ENCODE results near the gene SRSF4. TPM values are rescaled to one million over a fixed set of nuclear protein-coding genes. Genes with fewer than 3 reads are reported as not detected.

SRSF4 gene
- total RNA-seq, 2 experiments from 2014 or later, result 129 to 147 TPM

DNA sequence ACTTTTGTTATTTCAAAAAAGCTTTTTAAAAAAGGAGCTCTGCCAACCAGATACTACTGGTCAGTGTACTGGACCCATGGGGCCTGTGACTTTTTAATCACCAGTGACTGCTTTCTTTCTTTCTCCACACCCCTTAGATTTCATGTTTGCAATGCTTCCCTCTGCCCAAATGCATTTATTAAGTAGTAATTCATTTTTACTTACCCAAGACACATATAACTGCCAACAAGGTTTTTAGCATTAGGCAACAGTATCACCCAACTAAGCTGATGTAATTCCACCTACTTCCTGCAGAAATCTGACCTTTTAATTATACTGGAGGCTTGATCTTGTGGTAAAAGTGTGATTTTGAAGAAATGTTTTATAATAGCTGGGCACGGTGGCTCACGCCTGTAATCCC is 36.5 kb upstream of the SRSF4 start:
- H3K27ac Mint-ChIP-seq, result no peak overlapping the region
- ChIA-PET POLR2A (no interaction called here), CTCF (interaction anchor here (1.3 kb wide), 1 partner anchor 16 kb away, joined by 6 read pairs; no protein-coding TSS in a partner anchor)
- H3K4me1 Mint-ChIP-seq, result no peaks in the 10 kb centered on the region
- DNase-seq (no peak), ATAC-seq (no peak)
- H3K27me3 Mint-ChIP-seq, result no peaks in the 10 kb centered on the region
- no peak overlapping the region for H3K4me3 Mint-ChIP-seq
- H3K36me3 Mint-ChIP-seq (ENCODE audit: low read depth), result peaks cover 28% of the 10 kb centered on the region
- intact Hi-C loops (cut with DNase I, micrococcal nuclease), result no loop called here
- H3K9me3 Mint-ChIP-seq (ENCODE audit: low read depth), result no peaks in the 10 kb centered on the region

- H3K27ac Mint-ChIP-seq, result peak overlapping the region; percentile 5
- ChIA-PET POLR2A (no interaction called here), CTCF (interaction anchor here (1.3 to 1.6 kb wide), 2 partner anchors 11 to 15 kb away, joined by 5 to 6 read pairs; no protein-coding TSS in a partner anchor)
- no peak overlapping the region for H3K4me3 Mint-ChIP-seq
- intact Hi-C loops (cut with DNase I, micrococcal nuclease), result no loop called here
- no peaks in the 10 kb centered on the region for H3K27me3 Mint-ChIP-seq
- H3K36me3 Mint-ChIP-seq (ENCODE audit: low read depth), result peaks cover 33% of the 10 kb centered on the region
- no peaks in the 10 kb centered on the region for H3K4me1 Mint-ChIP-seq
- no peak for ATAC-seq
- DNase-seq, result no peak
- no peaks in the 10 kb centered on the region for H3K9me3 Mint-ChIP-seq (ENCODE audit: low read depth)
These were observed 35.9 kb upstream of the SRSF4 start for GRCh38 chr1:29217633-29218032.

GRCh38 chr1:29213055-29213454 is 31.4 kb upstream of the SRSF4 start:
- no peak for DNase-seq
- Mint-ChIP-seq H3K9me3 (ENCODE audit: low read depth) (no peaks in the 10 kb centered on the region), H3K4me1 (no peaks in the 10 kb centered on the region), H3K27ac (no peak overlapping the region), H3K36me3 (ENCODE audit: low read depth) (peaks cover 30% of the 10 kb centered on the region), H3K4me3 (no peak overlapping the region), H3K27me3 (no peaks in the 10 kb centered on the region)
- ChIA-PET CTCF (no interaction called here), POLR2A (no interaction called here)
- ATAC-seq, result no peak
- intact Hi-C loops (cut with DNase I, micrococcal nuclease), result no loop called here

DNA sequence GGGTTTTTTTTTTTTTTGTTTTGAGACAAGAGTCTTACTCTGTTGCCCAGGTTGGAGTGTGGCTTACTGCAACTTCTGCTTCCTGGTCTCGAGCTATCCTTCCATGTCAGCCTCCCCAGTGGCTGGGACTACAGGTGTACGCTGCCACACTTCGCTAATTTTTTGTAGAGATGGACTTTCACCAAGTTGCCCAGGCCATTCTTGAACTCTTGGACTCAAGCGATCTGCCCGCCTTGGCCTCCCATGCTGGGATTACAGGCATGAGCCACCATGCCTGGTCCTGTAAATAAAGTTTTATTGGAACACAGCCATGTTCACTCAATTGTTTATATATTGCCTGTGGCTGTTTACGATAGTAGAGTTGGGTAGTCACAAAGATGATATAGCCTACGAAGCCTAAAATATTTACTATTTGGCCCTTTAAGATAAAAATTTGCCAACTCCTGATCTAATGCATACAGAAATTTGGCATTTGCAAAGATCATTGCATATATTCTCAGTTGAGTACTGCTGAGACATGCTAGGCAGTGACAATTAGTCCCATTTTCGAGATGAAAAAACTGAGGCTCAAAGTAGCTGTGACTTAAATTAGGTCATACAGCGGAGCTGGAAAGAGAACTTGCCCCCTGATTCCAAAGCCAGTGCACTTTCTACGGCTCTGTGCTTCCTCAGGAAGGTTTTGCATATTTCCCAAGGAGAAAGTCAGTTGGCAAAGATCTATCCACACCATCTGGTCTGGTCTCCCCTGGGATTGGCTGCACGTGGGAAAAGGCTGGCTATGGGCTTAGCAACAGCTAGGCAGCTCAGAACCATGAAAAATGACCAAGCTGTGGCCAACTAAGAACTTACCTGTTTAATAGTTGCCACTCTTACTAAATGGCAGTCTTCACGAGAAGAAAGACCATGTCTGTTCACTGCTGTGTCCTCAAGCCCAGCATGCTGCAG is 29.7 kb upstream of the SRSF4 start:
- CTCF ChIA-PET, result interaction anchor here (0.7 to 1.0 kb wide), 2 partner anchors 10 to 93 kb away, joined by 4 read pairs; no protein-coding TSS in a partner anchor
- Mint-ChIP-seq H3K36me3 (ENCODE audit: low read depth) (peaks cover 28% of the 10 kb centered on the region), H3K4me1 (no peaks in the 10 kb centered on the region), H3K9me3 (ENCODE audit: low read depth) (no peaks in the 10 kb centered on the region), H3K4me3 (no peak overlapping the region), H3K27me3 (no peaks in the 10 kb centered on the region), H3K27ac (no peak overlapping the region)
- POLR2A ChIA-PET, result no interaction called here
- no peak for ATAC-seq
- intact Hi-C loops (cut with DNase I, micrococcal nuclease), result no loop called here
- no peak for DNase-seq

DNA sequence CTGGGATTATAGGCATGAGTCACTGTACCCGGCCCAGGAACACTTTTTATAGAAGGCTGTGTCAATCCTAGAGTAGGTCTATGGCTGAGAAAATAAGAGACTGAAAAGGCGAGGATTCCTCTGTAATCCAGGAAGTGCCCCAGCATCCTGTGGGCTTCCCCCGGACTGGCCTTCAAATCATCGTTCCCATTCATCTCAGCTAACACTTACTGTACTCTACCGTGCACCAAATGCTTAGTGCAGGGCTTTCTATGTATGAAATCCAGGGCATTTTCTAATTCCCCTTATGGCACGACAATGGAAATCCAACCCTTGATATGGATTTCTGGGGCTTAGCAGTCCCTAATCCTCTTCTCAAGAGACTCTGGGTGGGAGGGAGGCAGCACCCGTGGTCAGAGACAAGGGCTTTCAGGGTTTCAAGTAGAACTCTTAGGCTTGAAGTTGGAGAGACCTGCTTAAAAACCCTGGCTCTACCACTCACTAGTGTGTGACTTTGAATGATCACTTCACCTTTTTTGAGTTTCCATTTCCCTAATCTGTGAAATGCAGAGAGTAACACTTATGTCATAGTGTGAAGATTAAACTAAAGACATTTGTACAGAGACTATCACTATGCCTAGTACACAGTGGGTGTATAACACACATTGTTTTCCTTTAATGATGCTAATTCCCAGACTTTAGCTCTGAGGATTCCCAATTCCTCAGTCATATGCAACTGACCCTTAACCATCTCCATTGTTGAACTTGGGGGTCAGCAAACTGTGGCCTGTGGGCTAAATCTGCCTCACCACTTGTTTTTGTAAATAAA is 28.8 kb upstream of the SRSF4 start:
- Mint-ChIP-seq H3K9me3 (ENCODE audit: low read depth) (no peaks in the 10 kb centered on the region), H3K36me3 (ENCODE audit: low read depth) (peaks cover 22% of the 10 kb centered on the region), H3K4me1 (no peaks in the 10 kb centered on the region), H3K4me3 (no peak overlapping the region), H3K27ac (no peak overlapping the region), H3K27me3 (no peaks in the 10 kb centered on the region)
- CTCF ChIA-PET, result no interaction called here
- no peak for DNase-seq
- POLR2A ChIA-PET, result no interaction called here
- intact Hi-C loops (cut with DNase I, micrococcal nuclease), result no loop called here
- ATAC-seq, result peak; percentile 39

DNA sequence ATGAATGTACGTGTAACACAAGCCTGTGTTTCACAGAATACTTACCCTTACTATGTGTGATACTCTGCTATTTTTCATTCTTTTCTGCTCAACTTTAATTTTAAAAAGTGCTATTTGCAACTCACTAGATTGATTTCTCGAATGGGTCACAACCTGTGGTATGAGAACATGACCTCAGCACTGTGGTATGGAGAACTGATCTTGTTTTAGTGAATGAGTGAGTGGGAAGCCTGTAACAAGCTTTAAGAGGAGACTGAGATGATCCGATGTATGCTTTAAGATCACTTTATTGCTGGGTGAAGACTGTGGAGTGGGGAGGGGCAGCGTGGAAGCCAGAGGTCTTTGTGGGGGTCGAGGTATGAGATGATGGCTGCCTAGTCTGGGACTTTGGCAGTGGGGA is 27.5 kb upstream of the SRSF4 start:
- ChIA-PET POLR2A (no interaction called here), CTCF (no interaction called here)
- Mint-ChIP-seq H3K27me3 (no peaks in the 10 kb centered on the region), H3K36me3 (ENCODE audit: low read depth) (peaks cover 17% of the 10 kb centered on the region), H3K4me1 (no peaks in the 10 kb centered on the region), H3K9me3 (ENCODE audit: low read depth) (no peaks in the 10 kb centered on the region), H3K4me3 (no peak overlapping the region), H3K27ac (no peak overlapping the region)
- no peak for DNase-seq
- no peak for ATAC-seq
- intact Hi-C loops (cut with DNase I, micrococcal nuclease), result no loop called here

DNA sequence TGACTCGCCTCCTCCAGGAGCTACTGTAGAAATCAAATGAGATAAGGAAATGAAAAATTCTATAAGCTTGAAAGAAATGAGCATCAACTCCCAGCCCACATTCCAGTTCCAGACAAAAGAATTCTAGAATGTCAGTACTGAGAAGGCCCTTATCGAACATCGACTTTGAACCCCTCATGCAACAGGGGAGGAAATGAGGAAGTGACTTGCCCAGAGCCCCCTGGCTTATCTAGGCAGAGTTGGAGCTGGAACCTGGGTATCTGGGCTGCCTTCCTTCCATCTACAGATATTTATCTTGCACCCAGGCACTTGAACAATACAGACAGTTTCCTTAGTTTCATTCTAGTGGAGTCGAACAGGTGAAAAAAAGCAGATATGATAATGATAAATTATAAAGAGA is 26.7 kb upstream of the SRSF4 start:
- CTCF ChIA-PET, result interaction anchor here (0.8 kb wide), 1 partner anchor 333 kb away, joined by 3 read pairs; no protein-coding TSS in a partner anchor

GRCh38 chr1:29202584-29203340 is 21.1 kb upstream of the SRSF4 start:
- POLR2A ChIA-PET, result interaction anchor here (0.6 to 1.4 kb wide), 3 partner anchors 21 to 427 kb away, joined by 3 to 5 read pairs (median 4); partner anchors contain the start of gene SRSF4
- CTCF ChIA-PET, result interaction anchor here (0.6 to 3.4 kb wide), 28 partner anchors 14 to 622 kb away, joined by 3 to 33 read pairs (median 4); partner anchors contain the start of genes MECR, SRSF4, TMEM200B and YTHDF2
- Mint-ChIP-seq H3K4me1 (peaks cover 6% of the 10 kb centered on the region), H3K27ac (no peak overlapping the region), H3K27me3 (no peaks in the 10 kb centered on the region), H3K4me3 (no peak overlapping the region), H3K9me3 (ENCODE audit: low read depth) (no peaks in the 10 kb centered on the region), H3K36me3 (ENCODE audit: low read depth) (peaks cover 21% of the 10 kb centered on the region)
- ATAC-seq (peak; percentile 95), DNase-seq (peak; percentile 96)
- intact Hi-C loops (cut with DNase I, micrococcal nuclease), result loop anchor here (1.0 to 5.0 kb wide), 8 partner anchors 20 to 418 kb away; partner anchors contain the start of genes SRSF4 (in 1 of the 2) and TMEM200B (in 1 of the 2)

More for the DNA sequence above, 26.7 kb upstream of the SRSF4 start:
- DNase-seq (no peak), ATAC-seq (no peak)
- H3K4me3 Mint-ChIP-seq, result no peak overlapping the region
- H3K4me1 Mint-ChIP-seq, result no peaks in the 10 kb centered on the region
- no peaks in the 10 kb centered on the region for H3K9me3 Mint-ChIP-seq (ENCODE audit: low read depth)
- no peak overlapping the region for H3K27ac Mint-ChIP-seq
- peaks cover 13% of the 10 kb centered on the region for H3K36me3 Mint-ChIP-seq (ENCODE audit: low read depth)
- intact Hi-C loops (cut with DNase I, micrococcal nuclease), result no loop called here
- no peaks in the 10 kb centered on the region for H3K27me3 Mint-ChIP-seq
- POLR2A ChIA-PET, result no interaction called here

- Mint-ChIP-seq H3K27me3 (no peaks in the 10 kb centered on the region), H3K4me1 (peaks cover 6% of the 10 kb centered on the region), H3K27ac (no peak overlapping the region), H3K36me3 (ENCODE audit: low read depth) (peaks cover 21% of the 10 kb centered on the region), H3K4me3 (no peak overlapping the region), H3K9me3 (ENCODE audit: low read depth) (no peaks in the 10 kb centered on the region)
- ChIA-PET POLR2A (interaction anchor here (1.4 kb wide), 1 partner anchor 21 kb away, joined by 5 read pairs; the partner anchor contains the start of gene SRSF4), CTCF (interaction anchor here (0.6 to 3.4 kb wide), 24 partner anchors 10 to 465 kb away, joined by 3 to 33 read pairs (median 6); partner anchors contain the start of genes MECR, SRSF4, TMEM200B and YTHDF2)
- intact Hi-C loops (cut with DNase I, micrococcal nuclease), result loop anchor here (1.0 to 5.0 kb wide), 6 partner anchors 20 to 417 kb away; partner anchors contain the start of genes SRSF4 (in 1 of the 2) and TMEM200B (in 1 of the 2)
- no peak for DNase-seq
- ATAC-seq, result no peak
These were observed 20.4 kb upstream of the SRSF4 start for GRCh38 chr1:29202053-29202452.

DNA sequence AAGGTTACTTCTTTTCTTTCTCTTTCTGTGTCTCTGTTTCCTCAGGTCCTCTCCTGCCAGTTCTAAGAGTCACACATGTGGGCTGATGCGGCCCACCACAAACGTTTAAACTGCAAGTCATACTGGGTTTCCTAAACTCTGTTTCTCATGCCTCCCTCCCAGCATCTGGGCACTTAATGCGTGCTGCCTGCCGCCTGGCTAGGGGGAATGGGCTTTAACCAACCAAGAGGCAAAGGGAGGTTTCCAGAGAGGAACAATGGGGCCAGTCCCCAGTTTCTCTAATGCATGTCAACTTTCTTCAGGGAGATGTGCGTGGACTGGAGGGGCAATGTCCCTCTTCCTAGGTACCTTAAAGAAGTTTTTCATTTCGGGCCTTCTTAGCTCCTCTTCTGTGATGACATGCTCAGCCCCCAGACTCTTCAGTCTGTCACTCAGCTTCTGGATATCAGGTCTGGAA is 19.9 kb upstream of the SRSF4 start:
- Mint-ChIP-seq H3K4me3 (no peak overlapping the region), H3K4me1 (peaks cover 6% of the 10 kb centered on the region), H3K36me3 (ENCODE audit: low read depth) (peaks cover 21% of the 10 kb centered on the region), H3K9me3 (ENCODE audit: low read depth) (no peaks in the 10 kb centered on the region), H3K27me3 (no peaks in the 10 kb centered on the region), H3K27ac (no peak overlapping the region)
- peak; percentile 20 for DNase-seq
- ChIA-PET POLR2A (interaction anchor here (0.9 kb wide), 1 partner anchor 20 kb away, joined by 3 read pairs; the partner anchor contains the start of gene SRSF4), CTCF (interaction anchor here (0.6 to 3.4 kb wide), 18 partner anchors 9 to 417 kb away, joined by 3 to 33 read pairs (median 7); partner anchors contain the start of genes MECR, SRSF4 and TMEM200B)
- intact Hi-C loops (cut with DNase I, micrococcal nuclease), result loop anchor here (1.0 to 5.0 kb wide), 6 partner anchors 19 to 417 kb away; partner anchors contain the start of genes SRSF4 (in 1 of the 2) and TMEM200B (in 1 of the 2)
- ATAC-seq, result no peak

All from activated CD4-positive, alpha-beta T cell treated with anti-CD3 and anti-CD28 coated beads for 36 hours (primary cell).